Measurements from ENCODE around the gene VSIG1. TPM values are rescaled to one million over a fixed set of nuclear protein-coding genes. Genes with fewer than 3 reads are reported as not detected.

Gene VSIG1
- total and polyA plus RNA-seq, 2 experiments from 2014 or later, result 1.2 to 1.7 TPM

DNA sequence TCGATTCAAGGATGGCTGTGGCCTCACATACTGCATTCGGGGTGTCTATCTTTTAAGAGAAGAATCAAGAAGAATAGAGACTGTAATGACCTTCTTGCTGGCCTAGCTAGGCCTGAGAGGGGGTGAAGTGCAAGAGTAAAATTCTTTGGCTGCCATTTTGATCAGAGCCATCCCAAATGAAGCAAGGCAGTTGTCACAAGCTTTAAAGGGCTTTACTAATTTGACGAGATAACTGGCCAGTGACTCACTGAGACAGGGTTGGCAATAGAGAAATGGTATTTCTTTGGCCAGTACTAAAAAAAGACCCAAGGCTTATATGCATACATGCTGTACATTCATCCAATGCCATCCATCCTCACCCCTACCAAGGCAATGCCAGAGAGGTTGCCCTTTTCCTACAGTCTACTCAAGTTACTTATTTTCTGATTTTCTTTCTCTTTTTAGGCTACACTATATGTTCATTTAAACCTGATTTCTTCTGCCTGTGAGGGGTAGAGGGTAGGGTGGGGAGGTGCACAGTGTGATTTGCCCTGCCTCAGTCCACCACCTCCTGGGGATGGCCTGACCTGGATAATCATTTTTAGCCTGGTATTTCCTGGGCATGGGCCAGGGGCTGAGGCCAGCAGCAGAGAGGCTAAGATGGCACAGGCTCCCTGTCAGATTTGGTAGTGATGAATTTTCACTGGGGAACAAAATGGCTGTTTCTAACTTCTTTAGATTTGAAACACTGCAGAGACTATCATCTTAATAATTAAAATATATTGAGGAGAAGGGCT is 78.9 kb downstream of the VSIG1 start:
- H3K4me1 ChIP-seq (ENCODE audit: insufficient read depth), result peaks cover 4% of the 10 kb centered on the region; the same call in 1 of the 2 replicates
- no peak overlapping the region for H2AFZ ChIP-seq
- no peak overlapping the region for H3K27ac ChIP-seq (ENCODE audit: low read depth)
- H3K79me2 ChIP-seq (replicated peaks; ENCODE audit: insufficient read depth), result no peaks in the 10 kb centered on the region
- H3K27me3 Mint-ChIP-seq (ENCODE audit: insufficient read depth, low read depth, poor library complexity), result no peaks in the 10 kb centered on the region
- H3K9me3 Mint-ChIP-seq, result no peaks in the 10 kb centered on the region
- no peaks in the 10 kb centered on the region for H4K20me1 ChIP-seq (replicated peaks; ENCODE audit: insufficient read depth)
- peaks cover 20% of the 10 kb centered on the region for H3K4me1 Mint-ChIP-seq
- H3K9me2 ChIP-seq (ENCODE audit: insufficient read depth), result no peaks in the 10 kb centered on the region
- TF ChIP-seq JUNB (IDR thresholded peaks at IDR 0.05; ENCODE audit: unreplicated experiment) (no peak), EZH2phosphoT487 (IDR thresholded peaks at IDR 0.05; ENCODE audit: unreplicated experiment) (no peak), STAT1 (IDR thresholded peaks at IDR 0.05; ENCODE audit: unreplicated experiment) (no peak), CREB1 (CRISPR knock-in tag; IDR thresholded peaks at IDR 0.05; ENCODE audit: low read depth) (no peak), ZNF331 (CRISPR knock-in tag; IDR thresholded peaks at IDR 0.05; ENCODE audit: low read depth) (no peak), NANOG (IDR thresholded peaks at IDR 0.05; ENCODE audit: borderline replicate concordance) (no peak), ZNF114 (CRISPR knock-in tag; IDR thresholded peaks at IDR 0.05) (no peak), POLR2AphosphoS5 (IDR thresholded peaks at IDR 0.05; ENCODE audit: low read depth) (no peak), EZH2 (IDR thresholded peaks at IDR 0.05; ENCODE audit: low read depth, unreplicated experiment) (no peak)
- TF ChIP-seq, protein P1, sequence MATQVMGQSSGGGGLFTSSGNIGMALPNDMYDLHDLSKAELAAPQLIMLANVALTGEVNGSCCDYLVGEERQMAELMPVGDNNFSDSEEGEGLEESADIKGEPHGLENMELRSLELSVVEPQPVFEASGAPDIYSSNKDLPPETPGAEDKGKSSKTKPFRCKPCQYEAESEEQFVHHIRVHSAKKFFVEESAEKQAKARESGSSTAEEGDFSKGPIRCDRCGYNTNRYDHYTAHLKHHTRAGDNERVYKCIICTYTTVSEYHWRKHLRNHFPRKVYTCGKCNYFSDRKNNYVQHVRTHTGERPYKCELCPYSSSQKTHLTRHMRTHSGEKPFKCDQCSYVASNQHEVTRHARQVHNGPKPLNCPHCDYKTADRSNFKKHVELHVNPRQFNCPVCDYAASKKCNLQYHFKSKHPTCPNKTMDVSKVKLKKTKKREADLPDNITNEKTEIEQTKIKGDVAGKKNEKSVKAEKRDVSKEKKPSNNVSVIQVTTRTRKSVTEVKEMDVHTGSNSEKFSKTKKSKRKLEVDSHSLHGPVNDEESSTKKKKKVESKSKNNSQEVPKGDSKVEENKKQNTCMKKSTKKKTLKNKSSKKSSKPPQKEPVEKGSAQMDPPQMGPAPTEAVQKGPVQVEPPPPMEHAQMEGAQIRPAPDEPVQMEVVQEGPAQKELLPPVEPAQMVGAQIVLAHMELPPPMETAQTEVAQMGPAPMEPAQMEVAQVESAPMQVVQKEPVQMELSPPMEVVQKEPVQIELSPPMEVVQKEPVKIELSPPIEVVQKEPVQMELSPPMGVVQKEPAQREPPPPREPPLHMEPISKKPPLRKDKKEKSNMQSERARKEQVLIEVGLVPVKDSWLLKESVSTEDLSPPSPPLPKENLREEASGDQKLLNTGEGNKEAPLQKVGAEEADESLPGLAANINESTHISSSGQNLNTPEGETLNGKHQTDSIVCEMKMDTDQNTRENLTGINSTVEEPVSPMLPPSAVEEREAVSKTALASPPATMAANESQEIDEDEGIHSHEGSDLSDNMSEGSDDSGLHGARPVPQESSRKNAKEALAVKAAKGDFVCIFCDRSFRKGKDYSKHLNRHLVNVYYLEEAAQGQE (IDR thresholded peaks at IDR 0.05; ENCODE audit: unreplicated experiment), result no peak
- TF ChIP-seq, protein P2, sequence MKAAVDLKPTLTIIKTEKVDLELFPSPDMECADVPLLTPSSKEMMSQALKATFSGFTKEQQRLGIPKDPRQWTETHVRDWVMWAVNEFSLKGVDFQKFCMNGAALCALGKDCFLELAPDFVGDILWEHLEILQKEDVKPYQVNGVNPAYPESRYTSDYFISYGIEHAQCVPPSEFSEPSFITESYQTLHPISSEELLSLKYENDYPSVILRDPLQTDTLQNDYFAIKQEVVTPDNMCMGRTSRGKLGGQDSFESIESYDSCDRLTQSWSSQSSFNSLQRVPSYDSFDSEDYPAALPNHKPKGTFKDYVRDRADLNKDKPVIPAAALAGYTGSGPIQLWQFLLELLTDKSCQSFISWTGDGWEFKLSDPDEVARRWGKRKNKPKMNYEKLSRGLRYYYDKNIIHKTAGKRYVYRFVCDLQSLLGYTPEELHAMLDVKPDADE (IDR thresholded peaks at IDR 0.05), result no peak
- TF ChIP-seq, protein P3, sequence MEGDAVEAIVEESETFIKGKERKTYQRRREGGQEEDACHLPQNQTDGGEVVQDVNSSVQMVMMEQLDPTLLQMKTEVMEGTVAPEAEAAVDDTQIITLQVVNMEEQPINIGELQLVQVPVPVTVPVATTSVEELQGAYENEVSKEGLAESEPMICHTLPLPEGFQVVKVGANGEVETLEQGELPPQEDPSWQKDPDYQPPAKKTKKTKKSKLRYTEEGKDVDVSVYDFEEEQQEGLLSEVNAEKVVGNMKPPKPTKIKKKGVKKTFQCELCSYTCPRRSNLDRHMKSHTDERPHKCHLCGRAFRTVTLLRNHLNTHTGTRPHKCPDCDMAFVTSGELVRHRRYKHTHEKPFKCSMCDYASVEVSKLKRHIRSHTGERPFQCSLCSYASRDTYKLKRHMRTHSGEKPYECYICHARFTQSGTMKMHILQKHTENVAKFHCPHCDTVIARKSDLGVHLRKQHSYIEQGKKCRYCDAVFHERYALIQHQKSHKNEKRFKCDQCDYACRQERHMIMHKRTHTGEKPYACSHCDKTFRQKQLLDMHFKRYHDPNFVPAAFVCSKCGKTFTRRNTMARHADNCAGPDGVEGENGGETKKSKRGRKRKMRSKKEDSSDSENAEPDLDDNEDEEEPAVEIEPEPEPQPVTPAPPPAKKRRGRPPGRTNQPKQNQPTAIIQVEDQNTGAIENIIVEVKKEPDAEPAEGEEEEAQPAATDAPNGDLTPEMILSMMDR (conservative IDR thresholded peaks at IDR 0.05; ENCODE audit: low read depth in 2 of 2), result no peak
- TF ChIP-seq, protein P4, sequence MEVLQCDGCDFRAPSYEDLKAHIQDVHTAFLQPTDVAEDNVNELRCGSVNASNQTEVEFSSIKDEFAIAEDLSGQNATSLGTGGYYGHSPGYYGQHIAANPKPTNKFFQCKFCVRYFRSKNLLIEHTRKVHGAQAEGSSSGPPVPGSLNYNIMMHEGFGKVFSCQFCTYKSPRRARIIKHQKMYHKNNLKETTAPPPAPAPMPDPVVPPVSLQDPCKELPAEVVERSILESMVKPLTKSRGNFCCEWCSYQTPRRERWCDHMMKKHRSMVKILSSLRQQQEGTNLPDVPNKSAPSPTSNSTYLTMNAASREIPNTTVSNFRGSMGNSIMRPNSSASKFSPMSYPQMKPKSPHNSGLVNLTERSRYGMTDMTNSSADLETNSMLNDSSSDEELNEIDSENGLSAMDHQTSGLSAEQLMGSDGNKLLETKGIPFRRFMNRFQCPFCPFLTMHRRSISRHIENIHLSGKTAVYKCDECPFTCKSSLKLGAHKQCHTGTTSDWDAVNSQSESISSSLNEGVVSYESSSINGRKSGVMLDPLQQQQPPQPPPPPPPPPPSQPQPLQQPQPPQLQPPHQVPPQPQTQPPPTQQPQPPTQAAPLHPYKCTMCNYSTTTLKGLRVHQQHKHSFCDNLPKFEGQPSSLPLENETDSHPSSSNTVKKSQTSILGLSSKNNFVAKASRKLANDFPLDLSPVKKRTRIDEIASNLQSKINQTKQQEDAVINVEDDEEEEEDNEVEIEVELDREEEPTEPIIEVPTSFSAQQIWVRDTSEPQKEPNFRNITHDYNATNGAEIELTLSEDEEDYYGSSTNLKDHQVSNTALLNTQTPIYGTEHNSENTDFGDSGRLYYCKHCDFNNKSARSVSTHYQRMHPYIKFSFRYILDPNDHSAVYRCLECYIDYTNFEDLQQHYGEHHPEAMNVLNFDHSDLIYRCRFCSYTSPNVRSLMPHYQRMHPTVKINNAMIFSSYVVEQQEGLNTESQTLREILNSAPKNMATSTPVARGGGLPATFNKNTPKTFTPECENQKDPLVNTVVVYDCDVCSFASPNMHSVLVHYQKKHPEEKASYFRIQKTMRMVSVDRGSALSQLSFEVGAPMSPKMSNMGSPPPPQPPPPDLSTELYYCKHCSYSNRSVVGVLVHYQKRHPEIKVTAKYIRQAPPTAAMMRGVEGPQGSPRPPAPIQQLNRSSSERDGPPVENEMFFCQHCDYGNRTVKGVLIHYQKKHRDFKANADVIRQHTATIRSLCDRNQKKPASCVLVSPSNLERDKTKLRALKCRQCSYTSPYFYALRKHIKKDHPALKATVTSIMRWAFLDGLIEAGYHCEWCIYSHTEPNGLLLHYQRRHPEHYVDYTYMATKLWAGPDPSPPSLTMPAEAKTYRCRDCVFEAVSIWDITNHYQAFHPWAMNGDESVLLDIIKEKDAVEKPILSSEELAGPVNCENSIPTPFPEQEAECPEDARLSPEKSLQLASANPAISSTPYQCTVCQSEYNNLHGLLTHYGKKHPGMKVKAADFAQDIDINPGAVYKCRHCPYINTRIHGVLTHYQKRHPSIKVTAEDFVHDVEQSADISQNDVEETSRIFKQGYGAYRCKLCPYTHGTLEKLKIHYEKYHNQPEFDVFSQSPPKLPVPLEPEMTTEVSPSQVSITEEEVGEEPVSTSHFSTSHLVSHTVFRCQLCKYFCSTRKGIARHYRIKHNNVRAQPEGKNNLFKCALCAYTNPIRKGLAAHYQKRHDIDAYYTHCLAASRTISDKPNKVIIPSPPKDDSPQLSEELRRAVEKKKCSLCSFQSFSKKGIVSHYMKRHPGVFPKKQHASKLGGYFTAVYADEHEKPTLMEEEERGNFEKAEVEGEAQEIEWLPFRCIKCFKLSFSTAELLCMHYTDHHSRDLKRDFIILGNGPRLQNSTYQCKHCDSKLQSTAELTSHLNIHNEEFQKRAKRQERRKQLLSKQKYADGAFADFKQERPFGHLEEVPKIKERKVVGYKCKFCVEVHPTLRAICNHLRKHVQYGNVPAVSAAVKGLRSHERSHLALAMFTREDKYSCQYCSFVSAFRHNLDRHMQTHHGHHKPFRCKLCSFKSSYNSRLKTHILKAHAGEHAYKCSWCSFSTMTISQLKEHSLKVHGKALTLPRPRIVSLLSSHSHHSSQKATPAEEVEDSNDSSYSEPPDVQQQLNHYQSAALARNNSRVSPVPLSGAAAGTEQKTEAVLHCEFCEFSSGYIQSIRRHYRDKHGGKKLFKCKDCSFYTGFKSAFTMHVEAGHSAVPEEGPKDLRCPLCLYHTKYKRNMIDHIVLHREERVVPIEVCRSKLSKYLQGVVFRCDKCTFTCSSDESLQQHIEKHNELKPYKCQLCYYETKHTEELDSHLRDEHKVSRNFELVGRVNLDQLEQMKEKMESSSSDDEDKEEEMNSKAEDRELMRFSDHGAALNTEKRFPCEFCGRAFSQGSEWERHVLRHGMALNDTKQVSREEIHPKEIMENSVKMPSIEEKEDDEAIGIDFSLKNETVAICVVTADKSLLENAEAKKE (CRISPR knock-in tag; IDR thresholded peaks at IDR 0.05), result no peak
- H3K36me3 Mint-ChIP-seq (ENCODE audit: low read depth), result no peaks in the 10 kb centered on the region
- no peak overlapping the region for H3K4me2 ChIP-seq
- no peak for ATAC-seq
- H3K27ac Mint-ChIP-seq, result no peak overlapping the region
- H3K27me3 ChIP-seq (ENCODE audit: insufficient read depth), result no peaks in the 10 kb centered on the region
- H3F3A ChIP-seq (replicated peaks; ENCODE audit: low read depth), result no peaks in the 10 kb centered on the region
- no peak overlapping the region for H3K4me3 ChIP-seq
- DNase-seq (ENCODE audit: low spot score), result no peak
- no peaks in the 10 kb centered on the region for H3K36me3 ChIP-seq (ENCODE audit: insufficient read depth)
- H3K4me3 Mint-ChIP-seq, result no peak overlapping the region
